Activated CD8-positive, alpha-beta memory T cell treated with anti-CD3 and anti-CD28 coated beads, Interleukin-2, amount 50 U/mL, for 48 hours (primary cell): Measurements from ENCODE around the gene HSPA1A.
"Not testable (repeated sequence)": the region's sequence is repeated elsewhere in the genome, so short reads cannot be mapped to it uniquely, and the experiment has no call there.

ENCODE experiments used
- DNase-seq: peaks from one replicate; pipeline ENCODE4 v3.0.0-alpha.2; 2020

The HSPA1A gene

GRCh38 chr6:31813465-31813849, 1.9 kb upstream of the HSPA1A start:
- DNase-seq, result no peak

DNA sequence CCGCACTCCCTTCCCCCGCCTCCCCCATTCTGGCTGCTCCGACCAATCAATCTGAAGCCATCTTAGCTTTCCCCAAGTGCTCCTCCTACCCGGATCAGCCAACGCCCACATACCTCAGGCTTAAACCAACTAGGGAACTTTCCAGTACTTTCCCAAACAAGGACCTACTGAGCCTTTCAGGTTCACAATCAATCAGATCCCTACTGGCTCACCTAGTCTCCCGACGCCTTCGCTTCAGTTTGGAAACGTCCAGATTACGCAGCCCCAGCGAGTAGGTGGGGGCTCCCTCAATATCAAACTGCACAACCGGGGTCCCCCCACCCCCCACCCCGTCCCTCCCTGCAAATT, 692 bp upstream of the HSPA1A start:
- peak; percentile 75 for DNase-seq

- DNase-seq, result not testable (repeated sequence)
Measured at GRCh38 chr6:31817133-31817928, 2.0 kb downstream of the HSPA1A start.

GRCh38 chr6:31817929-31818511, 2.7 kb downstream of the HSPA1A start:
- not testable (repeated sequence) for DNase-seq

DNA sequence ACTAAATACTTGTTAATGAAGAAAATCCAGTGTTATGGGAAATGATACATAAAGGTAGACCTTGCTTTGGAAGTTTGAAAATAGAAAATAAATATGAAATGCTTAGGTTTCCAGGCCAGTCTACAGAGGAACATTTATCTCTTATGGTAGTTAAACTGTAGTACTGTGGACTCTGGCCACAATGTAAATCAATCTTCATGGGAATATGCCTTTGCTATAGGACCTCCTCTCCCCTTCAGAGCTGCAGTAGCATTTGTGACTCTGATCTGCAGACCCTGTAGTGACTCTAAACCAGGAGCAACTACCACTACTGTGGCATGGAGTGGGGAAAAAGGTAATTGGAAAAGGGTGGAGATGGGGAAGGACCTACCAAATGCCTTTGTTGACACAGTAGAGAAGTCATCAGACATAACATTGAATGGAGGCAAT, 4.5 kb downstream of the HSPA1A start:
- DNase-seq, result no peak

GRCh38 chr6:31820399-31820798, 5.1 kb downstream of the HSPA1A start:
- not testable (repeated sequence) for DNase-seq

DNA sequence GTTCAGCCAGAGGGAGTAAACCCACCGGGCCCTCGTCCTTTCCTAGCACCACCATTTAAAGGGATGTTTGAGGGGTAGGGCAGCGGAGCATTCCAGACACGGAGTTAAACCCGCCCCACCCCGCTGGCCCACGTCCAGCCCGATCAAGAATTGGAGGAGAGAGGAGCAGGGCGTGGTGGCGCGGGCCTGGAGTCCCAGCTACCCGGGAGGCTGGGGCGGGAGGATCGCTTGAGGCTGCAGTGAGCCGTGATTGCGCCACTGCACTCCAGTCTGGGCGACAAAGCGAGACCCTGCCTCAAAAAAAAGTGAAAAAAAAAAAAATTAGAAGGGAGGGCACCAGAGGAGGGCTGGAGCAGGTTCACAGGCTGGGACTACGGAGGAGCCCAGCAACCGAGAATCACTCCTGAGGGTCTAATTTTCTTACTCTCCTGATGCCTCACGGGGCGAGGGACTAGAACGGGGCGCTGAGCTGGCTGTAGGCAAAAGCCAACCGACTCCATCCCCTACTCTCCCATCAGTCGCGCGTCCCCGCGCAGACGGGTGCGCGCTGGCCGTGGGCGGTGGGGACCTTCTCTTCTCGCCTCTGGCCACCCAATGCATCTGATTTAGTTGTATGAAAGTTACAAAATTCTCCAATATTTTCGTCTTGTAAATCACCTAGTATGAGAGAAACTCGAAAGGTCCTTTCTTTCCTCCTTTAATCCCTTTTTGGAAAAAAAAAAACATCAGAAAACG, 6.1 kb downstream of the HSPA1A start:
- DNase-seq, result peak; percentile 87

DNA sequence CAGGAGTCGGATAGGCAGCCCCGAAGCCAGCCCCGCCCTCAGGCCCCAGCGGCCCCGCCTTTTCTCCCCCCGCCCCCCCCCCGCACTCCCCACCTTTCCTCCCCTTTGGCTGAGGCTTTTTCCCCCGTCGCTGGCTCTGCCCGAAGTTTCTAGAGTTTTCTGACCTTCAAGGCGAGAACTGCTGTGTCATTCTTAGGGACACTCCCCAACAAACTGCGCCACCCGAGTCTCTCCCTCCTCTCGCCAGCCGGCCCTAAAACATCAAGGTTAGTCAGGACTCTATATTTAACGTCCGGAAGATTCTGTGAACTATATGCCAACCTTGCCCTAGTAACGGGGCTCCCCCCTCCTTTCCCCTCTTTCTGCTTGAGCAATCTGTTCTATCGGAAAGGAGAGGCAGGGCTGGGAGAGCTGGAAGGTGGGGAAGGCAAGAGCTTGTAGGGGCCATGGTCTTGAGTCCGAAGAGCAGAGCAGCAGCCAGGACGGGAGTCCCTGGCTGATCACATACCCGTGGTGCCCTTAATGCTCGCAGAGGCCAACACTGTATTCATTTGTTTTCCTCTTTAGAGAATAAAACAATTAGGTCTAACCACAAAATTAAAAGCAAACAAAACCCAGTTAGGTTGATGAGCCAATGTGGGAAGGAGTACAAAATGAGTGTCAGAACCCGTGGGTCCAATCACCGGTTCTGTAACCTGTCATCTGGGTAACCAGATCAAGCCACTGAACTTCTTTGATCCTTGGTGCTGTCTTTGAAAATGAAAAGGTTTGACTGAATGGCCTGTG, 6.9 kb downstream of the HSPA1A start:
- peak; percentile 74 for DNase-seq

GRCh38 chr6:31823592-31824196, 8.4 kb downstream of the HSPA1A start:
- DNase-seq, result not testable (repeated sequence)

DNA sequence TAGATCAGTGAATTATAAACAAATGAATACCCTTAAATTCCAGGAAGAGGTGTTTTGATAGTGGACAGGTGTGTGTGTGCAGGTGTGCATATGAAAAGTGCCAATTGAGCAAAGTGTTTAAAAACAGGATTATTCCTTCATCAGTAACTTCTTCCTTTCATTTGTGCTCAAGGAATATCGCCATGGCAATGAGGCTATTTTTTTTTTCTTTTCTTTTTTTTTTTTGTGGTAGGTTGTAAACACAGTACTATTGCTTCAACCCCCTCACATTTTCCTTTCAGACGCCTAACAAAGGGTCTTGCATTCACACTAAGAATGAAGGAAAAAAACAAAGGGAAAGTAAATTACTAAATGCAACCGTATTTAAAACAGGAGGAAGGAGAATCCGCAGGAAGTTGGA, 10.2 kb downstream of the HSPA1A start:
- no peak for DNase-seq

- DNase-seq, result no peak
Measured at GRCh38 chr6:31826793-31827285, 11.5 kb downstream of the HSPA1A start.

DNA sequence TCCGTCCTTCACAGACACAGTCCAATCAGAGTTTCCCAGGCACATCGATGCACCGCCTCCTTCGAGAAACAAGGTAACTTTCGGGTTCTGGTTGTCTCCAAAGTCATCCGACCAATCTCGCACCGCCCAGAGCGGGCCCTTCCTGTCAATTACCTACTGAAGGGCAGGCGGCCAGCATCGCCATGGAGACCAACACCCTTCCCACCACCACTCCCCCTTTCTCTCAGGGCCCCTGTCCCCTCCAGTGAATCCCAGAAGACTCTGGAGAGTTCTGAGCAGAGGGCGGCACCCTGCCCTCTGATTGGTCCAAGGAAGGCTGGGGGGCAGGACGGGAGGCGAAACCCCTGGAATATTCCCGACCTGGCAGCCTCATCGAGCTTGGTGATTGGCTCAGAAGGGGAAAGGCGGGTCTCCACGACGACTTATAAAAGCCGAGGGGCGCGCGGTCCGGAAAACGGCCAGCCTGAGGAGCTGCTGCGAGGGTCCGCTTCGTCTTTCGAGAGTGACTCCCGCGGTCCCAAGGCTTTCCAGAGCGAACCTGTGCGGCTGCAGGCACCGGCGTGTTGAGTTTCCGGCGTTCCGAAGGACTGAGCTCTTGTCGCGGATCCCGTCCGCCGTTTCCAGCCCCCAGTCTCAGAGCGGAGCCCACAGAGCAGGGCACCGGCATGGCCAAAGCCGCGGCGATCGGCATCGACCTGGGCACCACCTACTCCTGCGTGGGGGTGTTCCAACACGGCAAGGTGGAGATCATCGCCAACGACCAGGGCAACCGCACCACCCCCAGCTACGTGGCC, 12.1 kb downstream of the HSPA1A start, which contains the start of gene HSPA1B:
TSS of gene HSPA1B (plus strand) at position 453 of the 794 bp plus-strand sequence. CDS start at position 666, 213 bp downstream.
- DNase-seq, result peak; percentile 94

GRCh38 chr6:31829633-31830283, 14.4 kb downstream of the HSPA1A start:
- DNase-seq, result no peak

DNA sequence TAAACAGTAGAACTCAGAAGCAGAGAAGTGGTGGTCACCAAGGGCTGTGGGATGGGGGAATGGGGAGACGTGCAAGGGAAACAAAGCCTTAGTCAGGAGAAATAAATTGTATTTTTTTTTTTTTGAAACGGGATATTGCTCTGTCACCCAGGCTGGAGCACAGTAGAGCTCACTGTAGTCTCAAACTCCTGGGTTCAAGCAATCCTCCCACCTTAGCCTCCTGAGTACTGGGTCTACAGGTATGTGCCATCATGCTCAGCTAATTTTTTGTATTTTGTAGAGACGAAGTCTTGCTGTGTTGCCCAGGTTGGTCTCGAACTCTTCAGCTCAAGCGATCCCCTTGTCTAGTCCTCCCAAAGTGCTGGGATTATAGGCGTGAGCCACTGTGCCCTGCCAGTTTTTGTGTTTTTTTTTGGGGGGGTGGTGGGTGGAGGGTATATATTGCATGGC, 15.6 kb downstream of the HSPA1A start:
- no peak for DNase-seq

GRCh38 chr6:31831350-31832215, 16.2 kb downstream of the HSPA1A start:
- DNase-seq, result no peak

GRCh38 chr6:31834367-31835250, 19.3 kb downstream of the HSPA1A start:
- DNase-seq, result peak; percentile 94

DNA sequence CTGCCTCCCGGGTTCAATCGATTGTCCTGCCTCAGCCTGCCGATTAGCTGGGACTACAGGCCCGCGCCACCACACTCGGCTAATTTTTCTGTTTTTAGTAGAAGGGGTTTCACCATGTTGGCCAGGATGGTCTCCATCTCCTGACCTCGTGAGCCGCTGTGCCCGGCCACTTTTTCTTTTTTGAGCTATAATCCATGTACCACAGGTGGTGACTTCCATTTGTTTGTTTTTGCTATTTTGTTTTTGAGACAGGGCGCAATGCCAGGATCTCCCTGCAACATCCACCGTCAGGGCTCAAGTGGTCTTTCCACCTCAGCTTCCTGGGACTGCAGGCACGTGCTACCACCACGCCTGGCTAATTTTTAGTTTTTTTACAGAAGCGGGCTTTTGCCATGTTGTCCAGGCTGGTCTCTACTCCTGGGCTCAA, 20.7 kb downstream of the HSPA1A start:
- no peak for DNase-seq

GRCh38 chr6:31836474-31837368, 21.4 kb downstream of the HSPA1A start:
- no peak for DNase-seq
